Neural crest cell (in vitro differentiated cells): ENCODE data around the gene MMP24. TPM values are rescaled to one million over a fixed set of nuclear protein-coding genes. Genes with fewer than 3 reads are reported as not detected.
"Not testable (repeated sequence)": the region's sequence is repeated elsewhere in the genome, so short reads cannot be mapped to it uniquely, and the experiment has no call there.

Source experiments
- DNase-seq: peaks from one replicate; pipeline ENCODE4 v3.0.0; 2021; ENCODE audit warnings: low read depth, mixed read lengths, low spot score
- H3K27ac Mint-ChIP-seq: one replicate; pipeline ENCODE4 v1.8.0; 2021; ENCODE audit warnings: mild to moderate bottlenecking, mixed read lengths; ENCODE audit not compliant: unreplicated experiment
- H3K27me3 Mint-ChIP-seq: 2 replicates; pipeline ENCODE4 v1.8.0; 2021; ENCODE audit warnings: low read depth, mild to moderate bottlenecking, mixed read lengths
- H3K36me3 Mint-ChIP-seq: 2 replicates; pipeline ENCODE4 v1.8.0; 2021; ENCODE audit warnings: low read depth, mild to moderate bottlenecking, mixed read lengths
- H3K4me1 Mint-ChIP-seq: 2 replicates; pipeline ENCODE4 v1.8.0; 2021; ENCODE audit warnings: mixed read lengths
- H3K4me3 Mint-ChIP-seq: one replicate; pipeline ENCODE4 v1.8.0; 2021; ENCODE audit warnings: mild to moderate bottlenecking, mixed read lengths
- H3K9me3 Mint-ChIP-seq: 2 replicates; pipeline ENCODE4 v1.8.0; 2021; ENCODE audit warnings: mixed read lengths
- total RNA-seq: library from RNA; stranded (reverse); gene quantifications from 2 replicates; pipeline ENCODE4 v1.2.1, GENCODE V29; 2021
- TF ChIP-seq, protein P1 (sequence below): fragments of 200-600 bp; sonication (generic); conservative IDR thresholded peaks from 2 replicates; pipeline ENCODE4 v1.5.0; 2021; ENCODE audit warnings: antibody characterized with exemption, mild to moderate bottlenecking

Gene MMP24
- total RNA-seq, 1 donor from 2014 or later = 2.9 TPM

- DNase-seq = no peak
- no peak overlapping the region for H3K4me3 Mint-ChIP-seq
- H3K4me1 Mint-ChIP-seq = no peaks in the 10 kb centered on the region
- no peaks in the 10 kb centered on the region for H3K36me3 Mint-ChIP-seq
- H3K27me3 Mint-ChIP-seq = peaks cover 9% of the 10 kb centered on the region
- H3K27ac Mint-ChIP-seq = no peak overlapping the region
- no peaks in the 10 kb centered on the region for H3K9me3 Mint-ChIP-seq
- TF ChIP-seq, protein P1, sequence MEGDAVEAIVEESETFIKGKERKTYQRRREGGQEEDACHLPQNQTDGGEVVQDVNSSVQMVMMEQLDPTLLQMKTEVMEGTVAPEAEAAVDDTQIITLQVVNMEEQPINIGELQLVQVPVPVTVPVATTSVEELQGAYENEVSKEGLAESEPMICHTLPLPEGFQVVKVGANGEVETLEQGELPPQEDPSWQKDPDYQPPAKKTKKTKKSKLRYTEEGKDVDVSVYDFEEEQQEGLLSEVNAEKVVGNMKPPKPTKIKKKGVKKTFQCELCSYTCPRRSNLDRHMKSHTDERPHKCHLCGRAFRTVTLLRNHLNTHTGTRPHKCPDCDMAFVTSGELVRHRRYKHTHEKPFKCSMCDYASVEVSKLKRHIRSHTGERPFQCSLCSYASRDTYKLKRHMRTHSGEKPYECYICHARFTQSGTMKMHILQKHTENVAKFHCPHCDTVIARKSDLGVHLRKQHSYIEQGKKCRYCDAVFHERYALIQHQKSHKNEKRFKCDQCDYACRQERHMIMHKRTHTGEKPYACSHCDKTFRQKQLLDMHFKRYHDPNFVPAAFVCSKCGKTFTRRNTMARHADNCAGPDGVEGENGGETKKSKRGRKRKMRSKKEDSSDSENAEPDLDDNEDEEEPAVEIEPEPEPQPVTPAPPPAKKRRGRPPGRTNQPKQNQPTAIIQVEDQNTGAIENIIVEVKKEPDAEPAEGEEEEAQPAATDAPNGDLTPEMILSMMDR = no peak
These were observed 20.2 kb downstream of the MMP24 start for GRCh38 chr20:35246723-35247122.

DNA sequence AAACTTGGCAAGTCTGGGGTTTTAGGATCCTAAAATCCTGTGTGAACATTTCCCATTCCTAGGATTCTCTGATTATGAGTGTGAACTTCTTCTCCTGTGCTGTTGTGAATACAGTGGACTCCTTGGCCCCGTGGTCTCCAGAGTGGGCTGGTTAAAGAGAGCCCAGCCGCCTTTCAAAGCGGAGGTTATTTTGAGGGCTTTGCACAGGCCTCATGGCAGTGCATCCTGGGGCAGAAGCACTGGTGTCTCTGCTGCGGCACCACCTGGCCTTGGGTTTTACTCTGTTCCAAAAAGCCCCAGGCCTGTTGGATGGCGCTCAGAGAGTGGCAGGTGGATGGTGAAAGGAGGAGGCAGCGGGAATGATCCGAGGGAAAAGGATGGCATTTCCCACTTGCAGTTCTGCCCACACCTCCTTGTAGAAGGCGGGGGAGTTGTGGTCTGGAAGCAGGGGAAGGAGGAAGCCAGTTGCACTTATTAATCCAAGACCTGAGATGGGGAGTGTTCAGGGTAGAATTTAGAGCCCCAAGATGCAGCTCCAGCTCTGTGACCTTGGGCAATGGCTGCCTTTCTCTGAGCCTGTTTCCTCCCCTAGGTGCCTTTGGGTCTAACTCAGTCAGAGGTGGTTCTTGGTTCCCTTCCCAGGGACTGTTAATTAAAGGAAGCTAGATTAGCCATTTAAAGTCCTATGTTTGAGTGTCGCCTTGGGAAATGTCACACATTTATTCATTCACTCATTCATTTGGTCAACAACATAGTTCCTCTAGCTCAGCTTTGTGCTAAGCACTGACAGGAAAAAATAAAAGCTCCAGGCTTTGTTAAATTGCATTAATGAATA is 22.4 kb downstream of the MMP24 start:
- H3K36me3 Mint-ChIP-seq = no peaks in the 10 kb centered on the region
- no peak overlapping the region for H3K27ac Mint-ChIP-seq
- no peaks in the 10 kb centered on the region for H3K4me1 Mint-ChIP-seq
- H3K9me3 Mint-ChIP-seq = no peaks in the 10 kb centered on the region
- DNase-seq = no peak
- no peak overlapping the region for H3K4me3 Mint-ChIP-seq
- H3K27me3 Mint-ChIP-seq = no peaks in the 10 kb centered on the region
- TF ChIP-seq, protein P1 = no peak

GRCh38 chr20:35251613-35251940 is 25.1 kb downstream of the MMP24 start:
- no peaks in the 10 kb centered on the region for H3K4me1 Mint-ChIP-seq
- no peak overlapping the region for H3K27ac Mint-ChIP-seq
- no peaks in the 10 kb centered on the region for H3K36me3 Mint-ChIP-seq
- no peak overlapping the region for H3K4me3 Mint-ChIP-seq
- TF ChIP-seq, protein P1 = no peak
- H3K27me3 Mint-ChIP-seq = no peaks in the 10 kb centered on the region
- no peaks in the 10 kb centered on the region for H3K9me3 Mint-ChIP-seq
- no peak for DNase-seq

GRCh38 chr20:35252037-35252461 is 25.6 kb downstream of the MMP24 start:
- TF ChIP-seq, protein P1 = no peak
- no peaks in the 10 kb centered on the region for H3K36me3 Mint-ChIP-seq
- no peak overlapping the region for H3K27ac Mint-ChIP-seq
- no peaks in the 10 kb centered on the region for H3K9me3 Mint-ChIP-seq
- DNase-seq = no peak
- H3K27me3 Mint-ChIP-seq = no peaks in the 10 kb centered on the region
- no peak overlapping the region for H3K4me3 Mint-ChIP-seq
- no peaks in the 10 kb centered on the region for H3K4me1 Mint-ChIP-seq

DNA sequence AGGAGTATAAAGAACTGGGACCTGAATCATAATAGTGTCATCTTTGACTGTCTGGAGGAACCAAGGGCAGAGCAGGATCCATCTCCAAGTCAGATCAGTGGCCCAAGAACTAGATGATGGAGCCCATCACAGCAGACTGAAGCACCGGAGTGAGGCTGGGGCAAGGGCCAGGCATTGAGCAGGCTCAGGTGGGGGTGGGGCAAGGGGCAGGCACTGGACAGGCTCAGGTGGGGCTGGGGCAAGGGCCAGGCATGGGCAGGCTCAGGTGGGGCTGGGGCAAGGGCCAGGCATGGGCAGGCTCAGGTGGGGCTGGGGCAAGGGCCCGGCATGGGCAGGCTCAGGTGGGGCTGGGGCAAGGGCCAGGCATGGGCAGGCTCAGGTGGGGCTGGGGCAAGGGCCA is 26.1 kb downstream of the MMP24 start:
- not testable (repeated sequence) for H3K4me1 Mint-ChIP-seq, H3K9me3 Mint-ChIP-seq, H3K27me3 Mint-ChIP-seq, H3K27ac Mint-ChIP-seq, H3K4me3 Mint-ChIP-seq, DNase-seq, H3K36me3 Mint-ChIP-seq

DNA sequence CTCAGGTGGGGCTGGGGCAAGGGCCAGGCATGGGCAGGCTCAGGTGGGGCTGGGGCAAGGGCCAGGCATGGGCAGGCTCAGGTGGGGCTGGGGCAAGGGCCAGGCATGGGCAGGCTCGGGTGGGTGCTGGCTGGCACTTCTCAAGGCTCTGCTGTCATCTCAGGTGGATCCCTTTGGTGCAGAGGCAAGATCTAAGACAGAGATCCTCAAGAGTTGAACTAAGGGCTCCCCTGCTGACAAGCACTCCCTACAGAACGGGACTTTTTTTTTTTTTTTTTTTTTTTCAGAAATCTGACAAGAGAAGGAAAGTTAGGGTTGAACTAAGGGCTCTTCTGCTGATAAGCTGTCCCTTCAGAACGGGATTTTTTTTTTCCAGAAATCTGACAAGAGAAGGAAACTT is 26.5 kb downstream of the MMP24 start:
- Mint-ChIP-seq H3K36me3 (no peaks in the 10 kb centered on the region), H3K4me1 (no peaks in the 10 kb centered on the region), H3K4me3 (no peak overlapping the region), H3K9me3 (no peaks in the 10 kb centered on the region), H3K27me3 (no peaks in the 10 kb centered on the region), H3K27ac (no peak overlapping the region)
- no peak for DNase-seq
- TF ChIP-seq, protein P1 = no peak
